HG03280 (cell line): Measurements from ENCODE around the gene HRH1.
"Not testable (repeated sequence)": the region's sequence is repeated elsewhere in the genome, so short reads cannot be mapped to it uniquely, and the experiment has no call there.

Experiments
- ATAC-seq: cut with Tn5 transposase; IDR thresholded peaks from one replicate; pipeline ENCODE4 v1.9.1; 2021; ENCODE audit warnings: mild to moderate bottlenecking, moderate library complexity; ENCODE audit not compliant: unreplicated experiment

HRH1 gene, protein sequence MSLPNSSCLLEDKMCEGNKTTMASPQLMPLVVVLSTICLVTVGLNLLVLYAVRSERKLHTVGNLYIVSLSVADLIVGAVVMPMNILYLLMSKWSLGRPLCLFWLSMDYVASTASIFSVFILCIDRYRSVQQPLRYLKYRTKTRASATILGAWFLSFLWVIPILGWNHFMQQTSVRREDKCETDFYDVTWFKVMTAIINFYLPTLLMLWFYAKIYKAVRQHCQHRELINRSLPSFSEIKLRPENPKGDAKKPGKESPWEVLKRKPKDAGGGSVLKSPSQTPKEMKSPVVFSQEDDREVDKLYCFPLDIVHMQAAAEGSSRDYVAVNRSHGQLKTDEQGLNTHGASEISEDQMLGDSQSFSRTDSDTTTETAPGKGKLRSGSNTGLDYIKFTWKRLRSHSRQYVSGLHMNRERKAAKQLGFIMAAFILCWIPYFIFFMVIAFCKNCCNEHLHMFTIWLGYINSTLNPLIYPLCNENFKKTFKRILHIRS

DNA sequence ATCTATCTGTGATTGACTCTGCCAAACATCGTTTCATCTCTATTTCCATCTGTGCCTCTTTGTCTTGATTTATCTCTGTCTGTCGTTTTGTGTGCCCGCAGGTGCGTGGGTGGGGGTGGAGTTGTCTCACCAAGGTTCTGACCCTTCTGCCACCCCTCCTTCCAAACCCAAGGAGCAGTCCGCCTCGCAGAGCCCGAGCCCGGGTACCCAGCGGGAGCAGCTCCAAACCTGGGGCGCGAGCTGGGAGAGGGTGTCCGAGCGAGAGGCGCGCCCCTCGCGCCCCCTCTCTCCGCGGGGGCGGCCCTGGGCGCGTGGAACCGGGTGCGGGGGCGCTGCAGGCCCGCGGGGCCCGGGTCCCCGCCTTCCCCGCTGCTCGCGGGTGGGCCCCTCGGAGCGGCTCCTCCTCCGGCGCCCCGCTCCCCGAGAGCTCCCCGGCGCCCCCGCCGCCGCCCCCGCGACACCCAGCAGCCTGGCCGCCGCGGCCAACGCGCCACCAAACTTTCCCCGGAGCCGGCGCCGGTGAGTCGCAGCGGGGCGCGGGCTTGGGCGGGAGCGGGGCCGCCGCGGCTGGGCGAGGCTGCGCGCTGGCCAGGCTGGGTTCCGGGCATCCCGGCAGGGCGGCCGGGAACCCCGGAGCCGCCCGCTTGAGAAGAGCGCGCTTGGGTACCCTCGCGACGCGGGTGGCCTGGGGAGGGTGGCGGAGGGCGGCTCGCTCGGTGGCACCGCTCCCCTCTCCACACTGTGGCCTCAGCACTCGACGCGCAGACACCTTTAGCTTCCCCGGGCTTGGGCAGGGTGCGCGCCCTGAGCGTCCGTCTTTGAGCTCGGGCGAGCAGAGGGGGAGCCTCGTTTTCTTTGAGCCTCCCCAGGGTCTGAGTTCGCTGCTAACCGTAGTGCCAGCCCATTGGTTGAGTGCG lies at the start of gene HRH1:
Gene HRH1, plus strand, starts transcription at position 458 of the 917 bp plus-strand sequence. CDS start 104,545 bp downstream, outside the sequence.
- no peak for ATAC-seq

DNA sequence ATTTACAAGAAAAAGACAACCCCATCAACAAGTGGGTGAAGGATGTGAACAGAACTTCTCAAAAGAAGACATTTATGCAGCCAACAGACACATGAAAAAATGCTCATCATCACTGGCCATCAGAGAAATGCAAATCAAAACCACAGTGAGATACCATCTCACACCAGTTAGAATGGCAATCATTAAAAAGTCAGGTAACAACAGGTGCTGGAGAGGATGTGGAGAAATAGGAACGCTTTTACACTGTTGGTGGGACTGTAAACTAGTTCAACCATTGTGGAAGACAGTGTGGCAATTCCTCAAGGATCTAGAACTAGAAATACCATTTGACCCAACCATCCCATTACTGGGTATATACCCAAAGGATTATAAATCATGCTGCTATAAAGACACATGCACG lies 41.0 kb upstream of the HRH1 start:
- not testable (repeated sequence) for ATAC-seq

DNA sequence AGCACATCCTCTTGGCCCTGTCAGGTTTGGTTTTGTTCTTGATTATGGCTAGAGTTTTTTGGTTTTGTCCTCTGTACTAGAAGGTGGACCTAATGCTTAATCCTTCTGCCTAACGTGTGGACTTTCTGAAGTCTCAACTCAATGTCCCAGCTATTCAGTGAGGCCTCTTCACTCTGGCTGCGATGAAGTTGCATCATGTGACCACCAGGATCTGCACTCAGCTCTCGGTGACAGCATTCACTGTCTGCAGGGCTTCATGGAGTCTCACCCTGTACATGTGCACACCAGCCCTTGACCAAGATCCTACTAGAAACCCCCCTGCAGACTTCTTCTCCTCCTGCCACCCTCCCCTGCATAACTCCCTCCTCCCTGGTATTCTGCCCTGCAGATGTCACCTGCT lies 38.7 kb upstream of the HRH1 start:
- no peak for ATAC-seq

DNA sequence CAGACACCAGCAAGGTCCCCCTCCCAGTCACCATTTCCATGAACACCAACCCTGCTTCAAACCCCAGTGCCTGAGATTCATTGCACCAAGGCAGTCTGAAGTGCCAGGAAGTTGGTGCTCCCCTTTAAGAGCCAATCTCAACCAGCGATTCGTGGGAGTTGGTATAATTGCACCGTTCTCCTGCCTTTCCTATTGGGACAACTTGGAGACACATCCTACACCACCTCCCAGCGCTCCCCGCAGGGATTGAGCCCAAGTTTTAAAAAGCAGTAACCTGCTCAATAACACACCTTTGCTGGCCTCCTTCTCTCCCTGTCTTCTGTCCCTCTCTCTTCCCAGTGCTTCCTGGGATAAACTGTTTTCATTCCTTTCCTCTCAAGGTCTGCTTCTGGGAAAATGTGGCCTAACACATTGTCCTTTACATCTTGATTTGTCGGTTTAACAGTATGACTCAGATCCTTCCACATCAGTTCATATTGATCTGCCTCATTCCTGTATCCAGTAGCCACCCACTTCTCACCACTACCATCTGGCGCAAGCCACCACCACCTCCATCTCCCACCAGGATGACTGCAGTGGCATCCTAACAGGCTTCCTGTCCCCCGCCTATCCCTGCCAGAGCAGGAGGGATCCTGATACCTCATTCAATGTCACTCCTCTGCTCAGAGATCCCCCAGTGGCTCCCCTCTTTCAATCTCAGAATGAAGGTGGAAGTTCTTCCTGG lies 37.8 kb upstream of the HRH1 start:
- no peak for ATAC-seq

DNA sequence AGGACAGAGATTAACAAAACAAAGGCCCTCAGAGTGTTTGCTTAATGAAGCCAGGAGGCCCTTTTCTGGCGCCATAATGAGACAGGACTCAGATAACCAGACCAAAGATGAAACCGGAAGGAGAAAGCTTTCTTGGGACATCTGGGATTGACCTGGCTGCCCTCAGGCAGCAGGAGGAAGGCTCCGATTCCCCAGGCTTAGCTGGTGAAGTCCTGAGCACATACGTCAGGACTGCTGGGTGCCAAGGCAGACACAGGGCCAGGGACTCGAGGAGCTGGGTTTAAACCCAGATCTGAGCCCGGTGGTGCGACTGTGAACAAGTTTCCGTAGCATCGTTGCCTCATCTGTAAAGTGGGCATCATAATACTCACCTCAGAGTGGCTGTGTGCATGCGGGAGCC lies 36.7 kb upstream of the HRH1 start:
- ATAC-seq: no peak

DNA sequence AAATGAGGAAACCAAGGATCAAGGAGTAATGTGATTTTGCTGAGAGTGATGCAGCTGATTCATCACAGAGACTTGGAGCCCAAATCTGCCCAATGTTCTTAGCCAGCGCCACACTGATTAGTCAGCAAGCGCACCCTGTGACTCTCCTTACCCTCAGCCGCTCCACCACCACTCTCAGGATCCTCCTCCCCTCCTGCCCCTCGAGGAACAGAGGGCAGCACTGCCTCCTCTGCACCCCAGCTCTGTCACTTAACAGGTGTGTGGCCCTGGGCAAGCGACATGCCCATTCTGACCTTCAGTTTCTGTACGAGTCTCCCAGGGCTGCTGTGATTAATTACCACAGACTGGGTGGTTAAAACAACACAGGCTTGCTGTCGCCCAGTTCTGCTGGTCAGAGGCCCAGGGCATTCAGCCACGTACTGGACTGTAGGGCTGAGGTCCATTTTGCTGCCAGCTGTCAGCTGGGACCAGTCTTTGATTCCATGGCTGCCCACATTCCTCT lies 36.1 kb upstream of the HRH1 start:
- ATAC-seq: no peak

DNA sequence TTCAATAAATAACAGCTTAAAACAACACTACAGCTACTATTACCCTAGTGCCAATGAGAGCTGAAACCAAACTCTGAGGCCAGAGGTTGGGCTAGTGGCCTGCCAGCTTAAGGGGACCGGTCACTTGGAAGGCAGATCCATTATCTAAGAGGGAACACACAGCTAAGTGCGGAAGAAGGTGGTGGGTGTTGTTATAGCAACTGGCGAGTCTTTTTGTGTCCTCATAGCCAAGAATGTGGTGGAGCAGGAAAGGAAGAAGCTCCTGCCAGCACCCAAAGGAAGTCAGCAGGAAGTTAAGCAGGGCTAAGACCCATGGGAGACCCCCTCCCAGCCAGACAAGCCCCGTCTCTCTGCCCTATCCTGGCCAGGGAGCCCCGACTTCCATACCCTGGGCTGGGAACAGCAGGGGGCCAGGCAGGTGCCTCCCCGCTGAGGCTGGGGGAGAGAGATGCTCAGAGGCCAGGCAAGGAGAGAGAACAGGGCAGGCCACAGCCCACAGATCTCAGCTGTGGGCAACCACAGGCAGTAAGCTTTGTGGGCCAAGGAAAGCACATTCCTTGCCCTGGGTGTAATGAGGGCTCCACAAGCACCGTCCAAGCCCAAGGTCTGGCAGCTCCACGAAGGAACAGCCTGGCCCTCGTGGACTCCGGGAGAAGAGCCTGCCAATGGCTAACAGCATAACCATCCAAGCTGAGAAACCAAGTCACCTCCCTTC lies 34.0 kb upstream of the HRH1 start:
- no peak for ATAC-seq

DNA sequence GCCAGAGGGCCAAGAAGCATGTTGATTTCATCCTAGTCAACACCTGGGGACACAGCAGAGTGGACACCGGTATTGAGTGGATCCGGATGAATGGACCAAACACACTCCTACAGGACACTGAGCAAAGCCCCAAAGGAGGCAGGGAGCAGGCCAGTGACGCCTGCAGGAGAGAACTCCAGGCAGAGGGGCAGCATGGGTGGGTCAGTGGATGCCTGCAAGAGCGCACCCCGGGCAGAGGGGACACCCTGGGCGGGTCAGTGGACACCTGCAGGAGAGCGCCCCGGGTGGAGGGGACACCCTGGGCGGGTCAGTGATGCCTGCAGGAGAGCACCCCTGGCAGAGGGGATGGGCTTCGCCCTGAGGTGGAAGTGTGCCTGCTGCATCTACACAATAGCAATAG lies 27.6 kb upstream of the HRH1 start:
- ATAC-seq: no peak

DNA sequence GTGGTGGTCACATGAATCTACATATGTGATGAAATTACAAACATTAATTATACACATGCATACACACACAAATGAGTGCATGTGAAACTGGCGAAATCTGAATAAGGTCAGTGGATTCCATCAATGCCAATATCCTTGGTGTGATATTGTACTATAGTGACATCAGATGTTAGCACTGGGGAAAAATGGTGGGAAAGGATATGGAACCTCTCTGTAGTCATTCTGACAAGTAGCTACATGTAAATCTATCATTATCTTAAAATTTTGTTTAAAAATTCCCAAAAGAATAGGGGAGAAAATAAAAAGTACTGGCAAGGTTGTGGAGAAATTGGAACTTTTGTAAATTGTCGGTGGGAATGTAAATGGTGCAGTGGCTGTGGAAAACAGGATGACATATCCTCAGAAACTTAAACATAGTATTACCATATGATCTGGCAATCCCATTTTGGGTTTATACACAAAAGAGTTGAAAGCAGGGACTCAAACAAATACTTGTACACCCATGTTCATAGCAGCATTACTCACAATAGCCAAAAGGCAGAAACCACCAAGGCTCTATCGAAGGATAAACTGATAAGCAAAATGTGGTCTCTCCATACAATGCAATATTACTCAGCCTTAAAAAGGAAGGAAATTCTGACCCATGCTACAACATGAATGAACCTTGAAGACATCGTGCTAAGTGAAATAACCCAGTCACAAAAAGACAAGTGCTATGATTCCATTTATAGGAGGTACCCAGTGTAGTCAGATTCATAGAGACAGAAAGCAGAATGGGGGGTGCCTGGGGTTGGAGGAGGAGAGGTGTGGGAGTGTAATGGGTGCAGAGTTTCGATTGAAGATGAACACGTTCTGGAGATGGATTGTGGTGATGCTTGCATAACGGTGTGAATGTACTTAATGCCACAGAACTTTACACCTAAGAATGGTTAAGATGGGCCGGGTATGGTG lies 25.3 kb upstream of the HRH1 start:
- ATAC-seq: no peak

DNA sequence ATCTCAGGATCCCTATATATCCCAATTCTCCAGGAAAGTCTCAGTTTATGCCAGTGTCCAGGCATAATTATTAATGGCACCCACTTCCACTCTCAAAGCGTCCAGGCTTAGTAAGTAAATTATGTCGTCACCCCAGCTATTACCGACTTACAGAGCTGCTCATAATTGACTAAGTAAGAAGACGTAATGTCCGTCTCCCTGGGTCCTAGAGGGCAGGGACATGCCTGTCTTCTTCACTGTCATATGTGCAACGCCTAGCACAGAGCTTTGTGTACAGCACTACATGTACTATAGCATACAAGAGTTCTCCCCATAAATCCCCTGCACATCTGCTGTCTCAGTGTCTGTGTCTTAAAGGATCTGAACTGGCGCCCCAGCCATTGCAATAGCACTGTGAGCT lies 23.9 kb upstream of the HRH1 start:
- no peak for ATAC-seq

DNA sequence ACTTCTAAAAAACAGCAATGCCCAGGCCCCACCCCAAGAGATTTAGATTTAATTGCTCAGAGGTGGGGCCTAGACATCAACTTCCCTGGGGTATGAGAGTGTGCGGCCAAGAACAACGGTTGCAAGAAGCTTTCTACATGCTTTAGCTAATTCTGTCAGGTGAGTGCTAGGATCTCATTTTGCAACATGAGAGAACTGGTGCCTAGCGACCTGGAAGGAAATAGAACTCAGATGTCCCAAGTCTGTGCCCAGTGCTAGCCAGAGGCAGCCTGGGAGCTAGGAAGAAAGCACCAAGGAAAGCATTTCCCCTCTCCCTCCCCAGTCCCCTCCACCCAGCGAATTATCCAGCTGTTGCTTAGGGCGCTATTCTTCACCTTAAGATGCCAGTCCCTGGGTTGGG lies 22.9 kb upstream of the HRH1 start:
- no peak for ATAC-seq

DNA sequence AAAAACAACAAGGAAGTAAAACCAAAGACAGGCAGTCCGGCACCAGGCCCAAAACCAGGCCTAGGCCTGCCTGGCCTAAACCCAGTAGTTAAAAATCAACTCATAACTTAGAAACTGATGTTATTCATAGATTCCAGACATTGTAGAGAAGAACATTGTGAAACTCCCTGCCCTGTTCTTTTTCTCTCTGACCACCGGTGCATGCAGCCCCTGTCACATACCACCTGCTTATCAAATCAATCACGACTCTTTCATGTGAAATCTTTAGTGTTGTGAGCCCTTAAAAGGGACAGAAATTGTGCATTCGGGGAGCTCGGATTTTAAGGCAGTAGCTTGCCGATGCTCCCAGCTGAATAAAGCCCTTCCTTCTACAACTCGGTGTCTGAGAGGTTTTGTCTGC lies 22.4 kb upstream of the HRH1 start:
- not testable (repeated sequence) for ATAC-seq

DNA sequence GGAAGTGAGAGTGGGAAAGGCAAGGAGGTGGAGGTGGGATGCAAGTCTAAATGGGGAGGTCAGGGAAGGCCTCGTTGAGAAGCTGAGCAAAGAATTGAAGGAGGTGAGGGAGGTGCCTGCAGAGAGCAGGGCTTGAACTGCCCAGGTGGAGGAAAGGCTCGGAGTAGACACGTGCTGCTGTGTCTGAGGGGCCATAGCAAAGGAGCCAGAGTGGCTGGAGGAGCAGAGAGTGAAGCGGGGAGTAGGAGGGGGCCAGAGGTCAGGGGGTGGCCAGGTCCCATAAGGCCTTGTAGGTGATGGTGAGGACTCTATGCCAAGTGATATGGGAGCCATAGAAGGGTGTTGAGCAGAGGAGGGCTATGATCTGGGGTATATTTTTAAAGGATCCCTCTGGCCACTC lies 21.4 kb upstream of the HRH1 start:
- no peak for ATAC-seq

DNA sequence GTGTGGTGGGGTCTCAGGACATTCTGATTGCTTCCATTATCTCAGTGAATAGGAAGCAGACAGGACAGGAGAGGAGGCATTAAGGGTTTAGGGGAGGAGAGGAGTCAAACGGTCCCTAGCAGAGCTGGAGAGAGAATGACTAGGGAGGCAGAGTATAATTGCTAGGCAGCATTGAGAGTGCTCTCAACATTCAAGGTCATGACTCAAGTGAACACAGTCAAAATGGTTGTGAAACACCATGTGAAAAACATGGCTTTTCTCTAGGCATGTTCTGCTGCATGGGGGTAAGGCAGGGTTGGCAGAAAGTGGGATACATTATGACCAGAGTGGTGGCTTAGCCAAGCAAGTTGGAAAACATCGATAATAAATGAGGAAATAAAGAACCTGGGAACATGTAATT lies 19.5 kb upstream of the HRH1 start:
- no peak for ATAC-seq

DNA sequence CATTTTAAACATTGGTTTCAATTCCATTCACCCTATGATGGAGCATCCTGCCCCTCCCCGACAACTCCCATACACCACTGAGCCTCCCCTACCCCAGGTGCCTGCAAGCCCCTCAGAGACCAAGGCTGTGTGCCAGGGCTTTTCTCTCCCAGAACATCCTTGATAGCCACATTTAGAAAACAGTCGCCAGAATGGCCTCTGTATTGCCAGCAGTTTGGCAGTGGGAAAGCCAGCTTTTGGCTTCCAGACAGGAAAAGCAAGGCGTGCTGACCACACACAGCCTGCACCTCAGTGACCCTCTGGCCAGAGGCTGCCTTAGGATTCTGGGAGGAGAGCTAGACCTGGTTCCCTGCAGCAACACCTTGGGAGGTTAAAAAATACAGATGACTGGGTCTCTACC lies 18.2 kb upstream of the HRH1 start:
- ATAC-seq: no peak

DNA sequence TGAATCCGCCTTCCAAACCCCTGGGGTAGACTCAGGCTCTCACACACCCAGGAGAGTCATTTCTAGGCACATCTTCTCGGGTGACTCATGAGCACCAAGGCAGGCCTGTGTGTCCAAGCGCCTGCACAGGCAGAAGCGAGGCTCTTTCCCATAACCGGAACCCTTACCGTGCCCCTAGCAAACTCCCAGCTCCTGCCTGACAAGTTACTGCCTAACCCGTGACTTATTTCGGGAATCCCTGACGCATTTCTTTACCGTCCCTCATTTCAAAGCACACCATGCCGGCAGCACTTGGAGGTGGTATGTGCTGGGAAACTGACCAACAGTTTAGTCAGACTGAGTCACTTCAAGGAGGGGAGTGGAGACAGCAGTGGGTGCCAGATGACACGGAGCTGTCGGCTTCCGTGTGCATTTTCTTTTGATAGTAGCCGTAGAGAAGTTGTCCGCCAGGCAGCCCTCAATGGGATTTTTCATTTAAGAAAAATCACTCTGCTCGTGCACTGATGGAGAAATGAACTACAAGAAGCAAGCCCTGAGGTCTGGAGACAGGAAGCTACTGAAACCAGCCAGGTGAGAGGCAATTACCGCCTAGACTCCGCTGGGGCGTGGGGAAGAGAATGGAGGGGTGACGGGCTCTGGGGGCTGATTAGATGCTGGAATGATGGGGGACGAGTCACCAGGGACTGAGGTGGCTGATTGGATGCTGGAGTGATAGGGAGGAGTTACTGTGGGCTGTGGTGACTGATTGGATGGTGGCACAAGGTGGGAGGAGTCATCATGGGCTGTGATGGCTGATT lies 17.3 kb upstream of the HRH1 start:
- ATAC-seq: no peak

DNA sequence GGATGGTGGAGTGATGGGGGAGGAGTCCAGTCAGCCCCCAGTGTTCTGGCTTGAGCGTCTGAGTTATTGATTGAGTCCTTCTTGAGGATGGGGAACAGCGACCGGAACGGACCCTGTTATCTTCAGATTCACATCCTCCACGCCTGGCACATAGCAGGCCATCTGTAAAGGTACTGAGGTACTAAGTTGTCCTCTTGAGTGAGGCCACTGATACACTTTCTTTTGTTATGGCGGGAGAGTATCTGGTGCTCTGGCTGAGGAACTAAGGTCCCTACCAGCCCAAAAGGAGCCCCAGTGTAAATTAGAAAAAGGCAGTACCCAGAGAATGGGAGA lies 16.7 kb upstream of the HRH1 start:
- ATAC-seq: no peak

DNA sequence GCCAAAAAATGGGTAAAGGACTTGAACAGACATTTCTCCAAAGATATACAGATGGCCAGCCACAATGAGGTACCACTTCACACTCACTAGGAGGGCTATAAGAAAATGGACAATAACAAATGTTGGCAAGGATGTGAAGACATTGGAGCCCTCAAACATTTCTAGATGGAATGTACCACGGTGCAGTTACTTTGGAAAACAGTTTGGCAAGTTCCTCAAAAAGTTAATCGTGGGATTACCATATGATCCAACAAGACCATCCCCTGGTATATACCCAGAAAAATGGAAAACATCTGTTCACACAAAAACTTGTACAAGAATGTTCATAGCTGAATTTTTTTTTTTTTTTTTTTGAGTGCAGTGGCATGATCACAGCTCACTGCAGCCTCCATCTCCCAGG lies 15.9 kb upstream of the HRH1 start:
- no peak for ATAC-seq
